Heart left ventricle (tissue), 13 donors: Measurements from ENCODE around the gene ARHGEF37.

Source experiments
- POLR2A ChIP-seq, 2 donors: fragments of 450-650 bp; IDR thresholded peaks; one replicate each; pipeline ENCODE4 v1.6.1; 2017; ENCODE audit warnings: antibody characterized with exemption in 2 of 2, mild to moderate bottlenecking in 2 of 2, moderate library complexity in 2 of 2
- TF ChIP-seq, protein P1 (sequence below), 12 donors: fragments of 200-600 bp; sonication (generic) in 4 of 12; IDR thresholded peaks; one replicate each; pipeline versions ENCODE4 v1.5.0 to v1.8.0; 2018 to 2022; ENCODE audit warnings: antibody characterized with exemption in 12 of 12, mild to moderate bottlenecking in 5 of 12
- donor health status: ischemic (EF 13 %, LVEDD 7.1; RV severe dilation, severe dysfunction).
- donor health status: DM: no; HTN: yes; CAD: no.
- donor health status: DM: no; HTN: no; CAD: no.
- donor health status: ischemic (EF 25% LVEDD 6.9; RV normal size, moderate dysfunction).
- donor health status: ischemic (EF 25% LVEDD 5.7; RV mildly dilated, moderate dysfunction).
- donor health status: ischemic (EF 35%, LVEDD 5.7; RV mildly dilated, moderate dysfunction).
- donor health status: nonischemic (EF 11% LVEDD 7.7; RV severe dilation, severe dysfunction).
- donor health status: DM: yes; HTN: yes; CAD: no.
- donor health status: PGD.
- donor health status: ischemic (EF 29% LVEDD 5.4; RV normal size, mild dysfunction).
- donor health status: nonischemic (EF 23%, LVEDD 6.1; RV moderate dilation, normal function).

DNA sequence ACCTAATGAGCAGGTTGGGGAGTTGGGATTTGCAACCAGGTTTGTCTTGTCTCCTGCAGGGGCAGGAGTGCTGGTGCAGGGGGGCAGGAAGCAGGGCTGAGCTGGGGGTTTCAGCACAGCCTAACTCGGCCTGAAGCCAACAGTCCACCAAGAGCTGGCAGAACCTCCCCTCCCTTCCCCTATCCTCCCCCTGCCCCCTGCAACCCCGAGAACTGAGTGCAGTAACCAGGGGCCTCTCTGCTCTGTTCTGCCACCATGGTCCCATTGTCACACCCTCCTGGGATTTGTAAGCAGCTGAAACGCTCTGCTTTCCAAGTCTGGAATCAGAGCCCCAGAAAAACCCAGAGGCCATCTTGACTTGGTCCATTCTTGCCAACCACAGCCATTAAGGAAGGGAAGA, 72.9 kb downstream of the ARHGEF37 start:
- TF ChIP-seq, protein P1, sequence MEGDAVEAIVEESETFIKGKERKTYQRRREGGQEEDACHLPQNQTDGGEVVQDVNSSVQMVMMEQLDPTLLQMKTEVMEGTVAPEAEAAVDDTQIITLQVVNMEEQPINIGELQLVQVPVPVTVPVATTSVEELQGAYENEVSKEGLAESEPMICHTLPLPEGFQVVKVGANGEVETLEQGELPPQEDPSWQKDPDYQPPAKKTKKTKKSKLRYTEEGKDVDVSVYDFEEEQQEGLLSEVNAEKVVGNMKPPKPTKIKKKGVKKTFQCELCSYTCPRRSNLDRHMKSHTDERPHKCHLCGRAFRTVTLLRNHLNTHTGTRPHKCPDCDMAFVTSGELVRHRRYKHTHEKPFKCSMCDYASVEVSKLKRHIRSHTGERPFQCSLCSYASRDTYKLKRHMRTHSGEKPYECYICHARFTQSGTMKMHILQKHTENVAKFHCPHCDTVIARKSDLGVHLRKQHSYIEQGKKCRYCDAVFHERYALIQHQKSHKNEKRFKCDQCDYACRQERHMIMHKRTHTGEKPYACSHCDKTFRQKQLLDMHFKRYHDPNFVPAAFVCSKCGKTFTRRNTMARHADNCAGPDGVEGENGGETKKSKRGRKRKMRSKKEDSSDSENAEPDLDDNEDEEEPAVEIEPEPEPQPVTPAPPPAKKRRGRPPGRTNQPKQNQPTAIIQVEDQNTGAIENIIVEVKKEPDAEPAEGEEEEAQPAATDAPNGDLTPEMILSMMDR (IDR thresholded peaks at IDR 0.05): no peak
- TF ChIP-seq POLR2A (IDR thresholded peaks at IDR 0.05): no peak
